Stimulated activated naive CD8-positive, alpha-beta T cell treated with anti-CD3 and anti-CD28 coated beads, Interleukin-15, amount 100 ng/mL, for 72 hours (primary cell): ENCODE results near the gene STX5.
"Not testable (repeated sequence)": the region's sequence is repeated elsewhere in the genome, so short reads cannot be mapped to it uniquely, and the experiment has no call there.

ENCODE experiments used
- ATAC-seq: fragments of 150-1000 bp; cut with Tn5 transposase; 2 replicates; pipeline ENCODE4 v1.10.0; 2021; ENCODE audit warnings: mild to moderate bottlenecking, moderate library complexity
- DNase-seq, 2 donors: peaks; one replicate each; pipeline ENCODE4 v3.0.0; 2021 to 2022
- H3K27ac Mint-ChIP-seq, 2 donors: one replicate each; pipeline ENCODE4 v1.8.0; 2022; ENCODE audit warnings: mild to moderate bottlenecking in 2 of 2, mixed read lengths in 2 of 2, moderate library complexity in 2 of 2
- H3K27me3 Mint-ChIP-seq: one replicate; pipeline ENCODE4 v1.8.0; 2022; ENCODE audit warnings: mixed read lengths
- H3K4me1 Mint-ChIP-seq: one replicate; pipeline ENCODE4 v1.8.0; 2022; ENCODE audit warnings: mild to moderate bottlenecking, mixed read lengths
- H3K4me3 Mint-ChIP-seq, 2 donors: one replicate each; pipeline ENCODE4 v1.8.0; 2022; ENCODE audit warnings: mild to moderate bottlenecking in 2 of 2, mixed read lengths in 2 of 2, moderate library complexity in 1 of 2
- H3K9me3 Mint-ChIP-seq, 2 donors: one replicate each; pipeline ENCODE4 v1.8.0; 2022; ENCODE audit warnings: mixed read lengths in 2 of 2

Gene STX5

GRCh38 chr11:62786318-62787004 lies 45.4 kb downstream of the STX5 start:
- H3K27me3 Mint-ChIP-seq = no peaks in the 10 kb centered on the region
- H3K4me1 Mint-ChIP-seq = peaks cover 53% of the 10 kb centered on the region
- peak overlapping the region; percentile 86 to 95 for H3K27ac Mint-ChIP-seq
- DNase-seq (peak; percentile 89 to 90), ATAC-seq (peak; percentile 80)
- peak overlapping the region; percentile 90 to 93 for H3K4me3 Mint-ChIP-seq
- H3K9me3 Mint-ChIP-seq = no peaks in the 10 kb centered on the region

- peak overlapping the region in 1 of 2 donors; percentile 59 for H3K27ac Mint-ChIP-seq
- ATAC-seq (no peak), DNase-seq (no peak)
- no peaks in the 10 kb centered on the region for H3K27me3 Mint-ChIP-seq
- H3K9me3 Mint-ChIP-seq = no peaks in the 10 kb centered on the region
- no peak overlapping the region for H3K4me3 Mint-ChIP-seq
- H3K4me1 Mint-ChIP-seq = peaks cover 22% of the 10 kb centered on the region
These were observed 49.1 kb downstream of the STX5 start for GRCh38 chr11:62782753-62783152.

- no peaks in the 10 kb centered on the region for H3K27me3 Mint-ChIP-seq
- H3K4me1 Mint-ChIP-seq = peaks cover 24% of the 10 kb centered on the region
- peak overlapping the region; percentile 80 for H3K27ac Mint-ChIP-seq
- DNase-seq (no peak), ATAC-seq (peak; percentile 23)
- H3K4me3 Mint-ChIP-seq = no peak overlapping the region
- no peaks in the 10 kb centered on the region for H3K9me3 Mint-ChIP-seq
These were observed 53.4 kb downstream of the STX5 start for GRCh38 chr11:62778441-62778840.

- no peak for ATAC-seq
- Mint-ChIP-seq H3K27ac (peak overlapping the region in 1 of 2 donors; percentile 74), H3K4me3 (peak overlapping the region in 1 of 2 donors; percentile 0), H3K27me3 (no peaks in the 10 kb centered on the region), H3K4me1 (peaks cover 32% of the 10 kb centered on the region), H3K9me3 (no peaks in the 10 kb centered on the region)
- DNase-seq = no peak
These were observed 54.5 kb downstream of the STX5 start for GRCh38 chr11:62777389-62777788.

GRCh38 chr11:62775646-62776045 lies 56.2 kb downstream of the STX5 start:
- Mint-ChIP-seq H3K4me3 (no peak overlapping the region), H3K27ac (peak overlapping the region; percentile 28 to 79), H3K27me3 (no peaks in the 10 kb centered on the region), H3K4me1 (peaks cover 49% of the 10 kb centered on the region), H3K9me3 (no peaks in the 10 kb centered on the region)
- ATAC-seq = no peak
- no peak for DNase-seq

GRCh38 chr11:62774407-62774806 lies 57.4 kb downstream of the STX5 start:
- Mint-ChIP-seq H3K4me1 (peaks cover 62% of the 10 kb centered on the region), H3K4me3 (peak overlapping the region in 1 of 2 donors; percentile 16), H3K9me3 (no peaks in the 10 kb centered on the region), H3K27me3 (no peaks in the 10 kb centered on the region), H3K27ac (no peak overlapping the region)
- DNase-seq (no peak), ATAC-seq (no peak)

GRCh38 chr11:62771144-62772021 lies 60.5 kb downstream of the STX5 start, which contains the start of gene TAF6L:
TSS of gene TAF6L (plus strand) at chr11:62771396. CDS start at chr11:62775784, 4,388 bp downstream.
- DNase-seq (peak; percentile 89 to 97), ATAC-seq (peak; percentile 92)
- H3K4me3 Mint-ChIP-seq = peak within 1 kb of the TSS; percentile 96 to 99
- peaks cover 49% of the 10 kb centered on the region for H3K4me1 Mint-ChIP-seq
- H3K27ac Mint-ChIP-seq = peak within 1 kb of the TSS; percentile 96 to 98
- H3K9me3 Mint-ChIP-seq = no peaks in the 10 kb centered on the region
- no peaks in the 10 kb centered on the region for H3K27me3 Mint-ChIP-seq

GRCh38 chr11:62770778-62771143 lies 61.1 kb downstream of the STX5 start:
- H3K4me1 Mint-ChIP-seq = peaks cover 49% of the 10 kb centered on the region
- no peaks in the 10 kb centered on the region for H3K27me3 Mint-ChIP-seq
- ATAC-seq = no peak
- no peaks in the 10 kb centered on the region for H3K9me3 Mint-ChIP-seq
- H3K27ac Mint-ChIP-seq = peak overlapping the region; percentile 96 to 98
- DNase-seq = peak; percentile 25 to 35
- peak overlapping the region; percentile 96 to 99 for H3K4me3 Mint-ChIP-seq

- Mint-ChIP-seq H3K4me1 (peaks cover 21% of the 10 kb centered on the region), H3K4me3 (peak overlapping the region; percentile 93 to 97)
- H3K9me3 Mint-ChIP-seq, H3K27ac Mint-ChIP-seq, H3K27me3 Mint-ChIP-seq, ATAC-seq, DNase-seq: not testable (repeated sequence)
These were observed 71.0 kb downstream of the STX5 start for GRCh38 chr11:62760867-62761227.

- DNase-seq = no peak
- Mint-ChIP-seq H3K4me1 (peaks cover 34% of the 10 kb centered on the region), H3K9me3 (no peaks in the 10 kb centered on the region), H3K27ac (no peak overlapping the region), H3K27me3 (no peaks in the 10 kb centered on the region), H3K4me3 (no peak overlapping the region)
- no peak for ATAC-seq
These were observed 73.7 kb downstream of the STX5 start for GRCh38 chr11:62757846-62758788.
